Stomach (tissue), 9 donors: ENCODE results near the gene THAP7. TPM values are rescaled to one million over a fixed set of nuclear protein-coding genes. Genes with fewer than 3 reads are reported as not detected.
"Not testable (repeated sequence)": the region's sequence is repeated elsewhere in the genome, so short reads cannot be mapped to it uniquely, and the experiment has no call there.

Source experiments
- DNase-seq, 2 donors: peaks; one replicate each; pipeline versions ENCODE4 v3.0.0 to v3.0.0-alpha.2; 2013 to 2019
- H3K27ac ChIP-seq, 5 donors: fragments of 200-600 bp in 4 of 5; sonication (generic) in 4 of 5; one replicate each; pipeline ENCODE4 v1.5.1; 2013 to 2019; ENCODE audit warnings: mild to moderate bottlenecking in 1 of 5, moderate library complexity in 1 of 5
- H3K27me3 ChIP-seq, 3 donors: fragments of 200-600 bp; sonication (generic); one replicate each; pipeline ENCODE4 v1.5.1; 2017 to 2019; ENCODE audit warnings: mixed run types in 1 of 3
- H3K36me3 ChIP-seq, 4 donors: fragments of 200-600 bp; sonication (generic); 1 replicate in 3 of 4; 2 replicates in 1 of 4; pipeline ENCODE4 v1.5.1; 2016 to 2019
- H3K4me1 ChIP-seq, 4 donors: fragments of 200-600 bp; sonication (generic); one replicate each; pipeline ENCODE4 v1.5.1; 2016 to 2019
- H3K4me3 ChIP-seq, 4 donors: fragments of 200-600 bp; sonication (generic) in 3 of 4; one replicate each; pipeline ENCODE4 v1.5.1; 2016 to 2019; ENCODE audit warnings: mild to moderate bottlenecking in 1 of 4
- H3K9me3 ChIP-seq, 4 donors: fragments of 200-600 bp; sonication (generic); one replicate each; pipeline ENCODE4 v1.5.1; 2016 to 2019
- CTCF ChIP-seq, 7 experiments: fragments of 450-650 bp in 4 of 7; fragments of 200-600 bp in 3 of 7; sonication (generic) in 3 of 7; IDR thresholded peaks; one replicate each; pipeline ENCODE4 v1.5.1; 2016 to 2019; ENCODE audit warnings: antibody characterized with exemption in 7 of 7, control low read depth in 2 of 7, mild to moderate bottlenecking in 1 of 7
- EP300 ChIP-seq: sonication (generic); formaldehyde crosslinking; IDR thresholded peaks from one replicate; pipeline ENCODE4 v1.6.1; 2017; ENCODE audit warnings: antibody characterized with exemption
- POLR2A ChIP-seq, 4 donors: fragments of 450-650 bp; IDR thresholded peaks; one replicate each; pipeline ENCODE4 v1.6.1; 2016; ENCODE audit warnings: antibody characterized with exemption in 4 of 4, control low read depth in 2 of 4, mild to moderate bottlenecking in 1 of 4, moderate library complexity in 1 of 4
- POLR2AphosphoS5 ChIP-seq, 3 donors: sonication (generic); formaldehyde crosslinking; IDR thresholded peaks; one replicate each; pipeline ENCODE4 v1.6.1; 2016; ENCODE audit warnings: antibody characterized with exemption in 3 of 3
- WGBS, 5 donors: extraction: QIAGEN DNeasy Blood & Tissue Kit in 3 of 5; methylation state at CpG; one replicate each; pipeline versions ENCODE4 v1.1.5 to v1.1.7; 2013 to 2018; 5-methylcytosine and 5-hydroxymethylcytosine counted together
- intact Hi-C: fragments of 100-400 bp; cut with DNase I; formaldehyde crosslinking; loops from one replicate; pipeline ENCODE4 v1.15.1; 2023; ENCODE audit warnings: low total_unique reads
- polyA plus RNA-seq, 3 donors: library from polyadenylated mRNA; stranded (reverse); fragments of 200-250 nt; gene quantifications; one replicate each; pipeline ENCODE4 v1.2.3, GENCODE V29; 2013
- total RNA-seq, 5 donors: library from RNA; depleted of rRNA; stranded (reverse); fragments of >200 nt; gene quantifications; one replicate each; pipeline versions ENCODE4 v1.1.0 to v1.2.3, GENCODE V29; 2014 to 2016
- donor health status: healthy with polysubstance abuse.
- donor health status: Bipolar disorder and iron deficiency.
- donor health status: healthy.

The THAP7 gene
- total and polyA plus RNA-seq, 8 donors: 5.8 to 57.2 (median 42.1) TPM

- no peaks in the 10 kb centered on the region for H3K36me3 ChIP-seq
- H3K27me3 ChIP-seq: peaks cover 0 to 12% (median 0%) of the 10 kb centered on the region in 3 donors
- 69 to 80% (median 72%) methylated on average over 15 to 21 of the region's 21 CpGs for WGBS, 5 donors
- H3K4me1 ChIP-seq: peaks cover 0 to 10% (median 0%) of the 10 kb centered on the region in 4 donors
- H3K9me3 ChIP-seq: no peaks in the 10 kb centered on the region
- no peak overlapping the region for H3K4me3 ChIP-seq
- H3K27ac ChIP-seq: no peak overlapping the region
- intact Hi-C loops: no loop called here
- no peak for DNase-seq
- TF ChIP-seq CTCF (IDR thresholded peaks at IDR 0.05) (no peak), EP300 (no peak), POLR2AphosphoS5 (IDR thresholded peaks at IDR 0.05) (no peak), POLR2A (IDR thresholded peaks at IDR 0.05) (no peak)
Measured at GRCh38 chr22:20972933-20973577, 28.9 kb downstream of the THAP7 start.

- WGBS, 5 donors: 80 to 87% (median 85%) methylated on average over 11 of the region's 11 CpGs
- Histone ChIP-seq H3K27me3 (peaks cover 0 to 12% (median 0%) of the 10 kb centered on the region in 3 donors), H3K4me1 (peaks cover 0 to 10% (median 0%) of the 10 kb centered on the region in 4 donors)
- intact Hi-C loops, H3K36me3 ChIP-seq, H3K9me3 ChIP-seq, DNase-seq, H3K4me3 ChIP-seq, H3K27ac ChIP-seq: not testable (repeated sequence)
Measured at GRCh38 chr22:20972014-20972694, 29.8 kb downstream of the THAP7 start.

- WGBS, 5 donors: 52 to 69% (median 61%) methylated on average over 4 of the region's 4 CpGs
- no peak for TF ChIP-seq CTCF (IDR thresholded peaks at IDR 0.05)
- no peak for TF ChIP-seq POLR2AphosphoS5 (IDR thresholded peaks at IDR 0.05)
- TF ChIP-seq POLR2A (IDR thresholded peaks at IDR 0.05): no peak
- no peak for TF ChIP-seq EP300
- DNase-seq: no peak
Measured at GRCh38 chr22:20970939-20971657, 30.8 kb downstream of the THAP7 start.

GRCh38 chr22:20968281-20968977 is 33.5 kb downstream of the THAP7 start:
- Histone ChIP-seq H3K36me3 (no peaks in the 10 kb centered on the region), H3K27me3 (peaks cover 0 to 23% (median 13%) of the 10 kb centered on the region in 3 donors), H3K4me3 (no peak overlapping the region), H3K9me3 (no peaks in the 10 kb centered on the region), H3K4me1 (peaks cover 9 to 26% (median 12%) of the 10 kb centered on the region in 4 donors), H3K27ac (no peak overlapping the region)
- intact Hi-C loops: loop anchor here (10.0 kb wide), 1 partner anchor 56 kb away; no protein-coding TSS in a partner anchor
- 76 to 87% (median 78%) methylated on average over 7 of the region's 7 CpGs for WGBS, 5 donors
- TF ChIP-seq EP300 (no peak), POLR2A (IDR thresholded peaks at IDR 0.05) (no peak), CTCF (IDR thresholded peaks at IDR 0.05) (no peak), POLR2AphosphoS5 (IDR thresholded peaks at IDR 0.05) (no peak)
- no peak for DNase-seq

More at GRCh38 chr22:20970939-20971657, 30.8 kb downstream of the THAP7 start:
- Histone ChIP-seq H3K4me3 (no peak overlapping the region), H3K9me3 (no peaks in the 10 kb centered on the region), H3K27me3 (peaks cover 0 to 12% (median 0%) of the 10 kb centered on the region in 3 donors), H3K36me3 (no peaks in the 10 kb centered on the region), H3K27ac (no peak overlapping the region), H3K4me1 (peaks cover 0 to 10% (median 0%) of the 10 kb centered on the region in 4 donors)
- intact Hi-C loops: no loop called here
